B cell (primary cell): Measurements from ENCODE around the gene ABCC3.

Source experiments
- CTCF ChIP-seq: fragments of 200-600 bp; IDR thresholded peaks from one replicate; pipeline ENCODE4 v1.8.0; 2022; ENCODE audit warnings: antibody characterized with exemption, mild to moderate bottlenecking
- EZH2 ChIP-seq: IDR thresholded peaks from 2 replicates; pipeline ENCODE4 v1.6.1; 2012; ENCODE audit warnings: borderline replicate concordance, low read depth, mild to moderate bottlenecking, moderate library complexity, low read length; ENCODE audit not compliant: insufficient read depth, poor library complexity, severe bottlenecking

- TF ChIP-seq CTCF (no peak), EZH2 (no peak)
Measured at GRCh38 chr17:50631908-50632571, 2.6 kb upstream of the ABCC3 start.
